SH-SY5Y (cell line): ENCODE measurements around the gene ATP1A1.

ENCODE experiments used
- GATA2 ChIP-seq: IDR thresholded peaks from 2 replicates; pipeline ENCODE4 v1.6.1; 2011; ENCODE audit warnings: mild to moderate bottlenecking, low read depth, low read length
- GATA3 ChIP-seq: IDR thresholded peaks from 2 replicates; pipeline ENCODE4 v1.6.1; 2011; ENCODE audit warnings: low read depth, mild to moderate bottlenecking, low read length, moderate library complexity

GRCh38 chr1:116325104-116325503, 47.9 kb upstream of the ATP1A1 start:
- no peak for TF ChIP-seq GATA3
- no peak for TF ChIP-seq GATA2
